Peyer's patch (tissue), 4 donors: ENCODE data around the gene INSYN1. TPM values are rescaled to one million over a fixed set of nuclear protein-coding genes. Genes with fewer than 3 reads are reported as not detected.
A peak's percentile ranks its signal among the peaks of the same experiment; 100 is the strongest.

Experiments
- DNase-seq, 3 donors: peaks; one replicate each; pipeline ENCODE4 v3.0.0-alpha.2; 2017 to 2019
- H3K27ac ChIP-seq, 4 donors: fragments of 200-600 bp; sonication (generic); one replicate each; pipeline ENCODE4 v1.5.1; 2016 to 2019
- H3K27me3 ChIP-seq, 2 donors: fragments of 200-600 bp; sonication (generic); one replicate each; pipeline ENCODE4 v1.5.1; 2019
- H3K36me3 ChIP-seq, 3 donors: fragments of 200-600 bp; sonication (generic); one replicate each; pipeline ENCODE4 v1.5.1; 2016 to 2019
- H3K4me1 ChIP-seq, 4 donors: fragments of 200-600 bp; sonication (generic); one replicate each; pipeline ENCODE4 v1.5.1; 2016 to 2019
- H3K4me3 ChIP-seq, 4 donors: fragments of 200-600 bp; sonication (generic); 1 replicate in 3 of 4; 2 replicates in 1 of 4; pipeline ENCODE4 v1.5.1; 2016 to 2019; ENCODE audit warnings: mild to moderate bottlenecking in 1 of 4
- H3K9me3 ChIP-seq, 4 donors: fragments of 200-600 bp; sonication (generic); one replicate each; pipeline ENCODE4 v1.5.1; 2016 to 2019; ENCODE audit warnings: mild to moderate bottlenecking in 1 of 4
- CTCF ChIP-seq, 6 experiments: fragments of 450-650 bp in 4 of 6; fragments of 200-600 bp in 2 of 6; sonication (generic) in 1 of 6; IDR thresholded peaks; one replicate each; pipeline ENCODE4 v1.5.1; 2017 to 2019; ENCODE audit warnings: antibody characterized with exemption in 6 of 6, mild to moderate bottlenecking in 3 of 6, moderate library complexity in 1 of 6
- POLR2A ChIP-seq, 2 donors: fragments of 450-650 bp; IDR thresholded peaks; one replicate each; pipeline ENCODE4 v1.5.1; 2017; ENCODE audit warnings: antibody characterized with exemption in 2 of 2, mild to moderate bottlenecking in 2 of 2, moderate library complexity in 2 of 2
- total RNA-seq, 4 donors: library from RNA; depleted of rRNA; stranded (reverse); fragments of >200 nt; gene quantifications; one replicate each; pipeline ENCODE4 v1.1.0, GENCODE V29; 2016

The INSYN1 gene
- total RNA-seq, 4 donors from 2014 or later = 0.13 to 3.3 (median 2.2) TPM; not detected in 1

GRCh38 chr15:73755946-73756345, 2.8 kb upstream of the INSYN1 start:
- peaks cover 0 to 11% of the 10 kb centered on the region in 2 donors for H3K27me3 ChIP-seq

GRCh38 chr15:73755481-73755880, 2.3 kb upstream of the INSYN1 start:
- H3K4me3 ChIP-seq = no peak overlapping the region
- TF ChIP-seq POLR2A (IDR thresholded peaks at IDR 0.05) = no peak
- TF ChIP-seq CTCF (IDR thresholded peaks at IDR 0.05) = no peak
- no peak overlapping the region for H3K27ac ChIP-seq
- peaks cover 0 to 12% of the 10 kb centered on the region in 2 donors for H3K27me3 ChIP-seq
- H3K4me1 ChIP-seq = peaks cover 0 to 22% (median 5%) of the 10 kb centered on the region in 4 donors
- no peak for DNase-seq
- no peaks in the 10 kb centered on the region for H3K9me3 ChIP-seq
- H3K36me3 ChIP-seq = no peaks in the 10 kb centered on the region

More at GRCh38 chr15:73755946-73756345, 2.8 kb upstream of the INSYN1 start:
- DNase-seq = no peak
- no peak overlapping the region for H3K4me3 ChIP-seq
- no peaks in the 10 kb centered on the region for H3K9me3 ChIP-seq
- TF ChIP-seq POLR2A (IDR thresholded peaks at IDR 0.05) = no peak
- no peak for TF ChIP-seq CTCF (IDR thresholded peaks at IDR 0.05)
- H3K36me3 ChIP-seq = no peaks in the 10 kb centered on the region
- H3K27ac ChIP-seq = no peak overlapping the region
- H3K4me1 ChIP-seq = peaks cover 0 to 19% (median 5%) of the 10 kb centered on the region in 4 donors

- no peaks in the 10 kb centered on the region for H3K36me3 ChIP-seq
Observed at GRCh38 chr15:73754461-73754860, 1.3 kb upstream of the INSYN1 start.

GRCh38 chr15:73752806-73753193, 351 bp downstream of the INSYN1 start:
- no peaks in the 10 kb centered on the region for H3K36me3 ChIP-seq
- H3K27me3 ChIP-seq = peaks cover 0 to 12% of the 10 kb centered on the region in 2 donors
- H3K9me3 ChIP-seq = no peaks in the 10 kb centered on the region
- TF ChIP-seq CTCF (IDR thresholded peaks at IDR 0.05) (no peak), POLR2A (IDR thresholded peaks at IDR 0.05) (no peak)
- H3K4me1 ChIP-seq = peaks cover 0 to 22% (median 5%) of the 10 kb centered on the region in 4 donors
- peak overlapping the region in 2 of 4 donors; percentile 31 to 58 for H3K27ac ChIP-seq
- H3K4me3 ChIP-seq = peak overlapping the region; percentile 27 to 62 (median 44)
- DNase-seq = no peak

More at GRCh38 chr15:73754461-73754860, 1.3 kb upstream of the INSYN1 start:
- Histone ChIP-seq H3K4me3 (no peak overlapping the region), H3K4me1 (peaks cover 0 to 22% (median 5%) of the 10 kb centered on the region in 4 donors), H3K9me3 (no peaks in the 10 kb centered on the region), H3K27ac (no peak overlapping the region), H3K27me3 (peaks cover 0 to 12% of the 10 kb centered on the region in 2 donors)
- no peak for TF ChIP-seq POLR2A (IDR thresholded peaks at IDR 0.05)
- TF ChIP-seq CTCF (IDR thresholded peaks at IDR 0.05) = no peak
- no peak for DNase-seq

GRCh38 chr15:73751899-73752805, 999 bp downstream of the INSYN1 start:
- Histone ChIP-seq H3K27me3 (peaks cover 0 to 12% of the 10 kb centered on the region in 2 donors), H3K4me3 (peak overlapping the region; percentile 27 to 62 (median 44)), H3K36me3 (no peaks in the 10 kb centered on the region), H3K4me1 (peaks cover 0 to 22% (median 5%) of the 10 kb centered on the region in 4 donors), H3K27ac (peak overlapping the region in 2 of 4 donors; percentile 31 to 58), H3K9me3 (no peaks in the 10 kb centered on the region)
- no peak for DNase-seq
- TF ChIP-seq CTCF (IDR thresholded peaks at IDR 0.05) (no peak), POLR2A (IDR thresholded peaks at IDR 0.05) (no peak)
